Suprapubic skin (tissue), 4 donors: ENCODE results near the gene CENATAC. TPM values are rescaled to one million over a fixed set of nuclear protein-coding genes. Genes with fewer than 3 reads are reported as not detected.
"Not testable (repeated sequence)": the region's sequence is repeated elsewhere in the genome, so short reads cannot be mapped to it uniquely, and the experiment has no call there.

Source experiments
- DNase-seq, 2 donors: peaks; one replicate each; pipeline ENCODE4 v3.0.0-alpha.2; 2019; ENCODE audit warnings: low spot score in 2 of 2
- H3K27ac ChIP-seq: fragments of 200-600 bp; sonication (generic); one replicate; pipeline ENCODE4 v1.5.1; 2019
- H3K27me3 ChIP-seq: fragments of 200-600 bp; sonication (generic); one replicate; pipeline ENCODE4 v1.5.1; 2019
- H3K36me3 ChIP-seq: fragments of 200-600 bp; sonication (generic); one replicate; pipeline ENCODE4 v1.5.1; 2019
- H3K4me1 ChIP-seq: fragments of 200-600 bp; sonication (generic); one replicate; pipeline ENCODE4 v1.5.1; 2019
- H3K4me3 ChIP-seq: fragments of 200-600 bp; sonication (generic); one replicate; pipeline ENCODE4 v1.5.1; 2019; ENCODE audit warnings: mild to moderate bottlenecking
- H3K9me3 ChIP-seq: fragments of 200-600 bp; sonication (generic); one replicate; pipeline ENCODE4 v1.5.1; 2019
- EP300 ChIP-seq: sonication (generic); formaldehyde crosslinking; IDR thresholded peaks from one replicate; pipeline ENCODE4 v1.6.1; 2017; ENCODE audit warnings: antibody characterized with exemption
- POLR2A ChIP-seq, 2 donors: fragments of 450-650 bp; IDR thresholded peaks; one replicate each; pipeline ENCODE4 v1.6.1; 2017; ENCODE audit warnings: antibody characterized with exemption in 2 of 2, mild to moderate bottlenecking in 2 of 2, moderate library complexity in 2 of 2
- POLR2AphosphoS5 ChIP-seq, 3 donors: sonication (generic); formaldehyde crosslinking; IDR thresholded peaks; one replicate each; pipeline ENCODE4 v1.6.1; 2017; ENCODE audit warnings: antibody characterized with exemption in 3 of 3
- WGBS: methylation state at CpG from one replicate; pipeline ENCODE4 v1.1.5; 2018; 5-methylcytosine and 5-hydroxymethylcytosine counted together
- total RNA-seq, 4 donors: library from RNA; depleted of rRNA; stranded (reverse); fragments of >200 nt; gene quantifications; one replicate each; pipeline ENCODE4 v1.1.0, GENCODE V29; 2016
- TF ChIP-seq, protein P1 (sequence below), 2 donors: fragments of 200-600 bp in 1 of 2; fragments of 450-650 bp in 1 of 2; sonication (generic) in 1 of 2; IDR thresholded peaks; one replicate each; pipeline ENCODE4 v1.5.1; 2016 to 2019; ENCODE audit warnings: antibody characterized with exemption in 2 of 2, mild to moderate bottlenecking in 1 of 2, moderate library complexity in 1 of 2

The CENATAC gene
- total RNA-seq, 4 donors from 2014 or later = 26.0 to 136 (median 49.8) TPM

GRCh38 chr11:119029340-119030028, 31.5 kb downstream of the CENATAC start:
- TF ChIP-seq, protein P1, sequence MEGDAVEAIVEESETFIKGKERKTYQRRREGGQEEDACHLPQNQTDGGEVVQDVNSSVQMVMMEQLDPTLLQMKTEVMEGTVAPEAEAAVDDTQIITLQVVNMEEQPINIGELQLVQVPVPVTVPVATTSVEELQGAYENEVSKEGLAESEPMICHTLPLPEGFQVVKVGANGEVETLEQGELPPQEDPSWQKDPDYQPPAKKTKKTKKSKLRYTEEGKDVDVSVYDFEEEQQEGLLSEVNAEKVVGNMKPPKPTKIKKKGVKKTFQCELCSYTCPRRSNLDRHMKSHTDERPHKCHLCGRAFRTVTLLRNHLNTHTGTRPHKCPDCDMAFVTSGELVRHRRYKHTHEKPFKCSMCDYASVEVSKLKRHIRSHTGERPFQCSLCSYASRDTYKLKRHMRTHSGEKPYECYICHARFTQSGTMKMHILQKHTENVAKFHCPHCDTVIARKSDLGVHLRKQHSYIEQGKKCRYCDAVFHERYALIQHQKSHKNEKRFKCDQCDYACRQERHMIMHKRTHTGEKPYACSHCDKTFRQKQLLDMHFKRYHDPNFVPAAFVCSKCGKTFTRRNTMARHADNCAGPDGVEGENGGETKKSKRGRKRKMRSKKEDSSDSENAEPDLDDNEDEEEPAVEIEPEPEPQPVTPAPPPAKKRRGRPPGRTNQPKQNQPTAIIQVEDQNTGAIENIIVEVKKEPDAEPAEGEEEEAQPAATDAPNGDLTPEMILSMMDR (IDR thresholded peaks at IDR 0.05) = no peak
- no peak for TF ChIP-seq POLR2A (IDR thresholded peaks at IDR 0.05)
- no peak for TF ChIP-seq POLR2AphosphoS5 (IDR thresholded peaks at IDR 0.05)
- no peaks in the 10 kb centered on the region for H3K27me3 ChIP-seq
- H3K4me1 ChIP-seq = peaks cover 26% of the 10 kb centered on the region
- 40% methylated on average over 8 of the region's 10 CpGs for WGBS
- no peak for DNase-seq
- H3K27ac ChIP-seq = peak overlapping the region; percentile 92
- H3K9me3 ChIP-seq = no peaks in the 10 kb centered on the region
- peak overlapping the region; percentile 88 for H3K4me3 ChIP-seq
- H3K36me3 ChIP-seq = peaks cover 12% of the 10 kb centered on the region

GRCh38 chr11:119030029-119030328, 32.0 kb downstream of the CENATAC start:
- H3K36me3 ChIP-seq = peaks cover 7% of the 10 kb centered on the region
- TF ChIP-seq EP300 (no peak), POLR2AphosphoS5 (IDR thresholded peaks at IDR 0.05) (no peak), POLR2A (IDR thresholded peaks at IDR 0.05) (no peak)
- TF ChIP-seq, protein P1 (IDR thresholded peaks at IDR 0.05) = no peak
- no peak for DNase-seq
- H3K9me3 ChIP-seq = no peaks in the 10 kb centered on the region
- H3K27ac ChIP-seq = peak overlapping the region; percentile 92
- peaks cover 26% of the 10 kb centered on the region for H3K4me1 ChIP-seq
- no peaks in the 10 kb centered on the region for H3K27me3 ChIP-seq
- WGBS = 17% methylated on average over 5 of the region's 13 CpGs
- peak overlapping the region; percentile 88 for H3K4me3 ChIP-seq

- H3K9me3 ChIP-seq = no peaks in the 10 kb centered on the region
- H3K4me3 ChIP-seq = peak within 1 kb of the TSS; percentile 88
- under 1% methylated on average over 37 of the region's 67 CpGs for WGBS
- H3K27me3 ChIP-seq = no peaks in the 10 kb centered on the region
- TF ChIP-seq POLR2AphosphoS5 (IDR thresholded peaks at IDR 0.05) (no peak), POLR2A (IDR thresholded peaks at IDR 0.05) (no peak), EP300 (no peak)
- TF ChIP-seq, protein P1 (IDR thresholded peaks at IDR 0.05) = no peak
- DNase-seq = peak; percentile 97 to 99
- peaks cover 2% of the 10 kb centered on the region for H3K36me3 ChIP-seq
- peaks cover 26% of the 10 kb centered on the region for H3K4me1 ChIP-seq
- H3K27ac ChIP-seq = peak within 1 kb of the TSS; percentile 92
These were observed 32.5 kb downstream of the CENATAC start, which contains the start of gene SLC37A4 for GRCh38 chr11:119030329-119031047. Gene SLC37A4 (minus strand): TSS chr11:119030877.

- H3K36me3 ChIP-seq = no peaks in the 10 kb centered on the region
- no peaks in the 10 kb centered on the region for H3K9me3 ChIP-seq
- H3K4me1 ChIP-seq = peaks cover 26% of the 10 kb centered on the region
- 75% methylated on average over 9 of the region's 9 CpGs for WGBS
- no peak overlapping the region for H3K27ac ChIP-seq
- no peak overlapping the region for H3K4me3 ChIP-seq
- TF ChIP-seq POLR2AphosphoS5 (IDR thresholded peaks at IDR 0.05) (no peak), POLR2A (IDR thresholded peaks at IDR 0.05) (no peak), EP300 (no peak)
- TF ChIP-seq, protein P1 (IDR thresholded peaks at IDR 0.05) = no peak
- DNase-seq = no peak
- H3K27me3 ChIP-seq = no peaks in the 10 kb centered on the region
These were observed 34.0 kb downstream of the CENATAC start for GRCh38 chr11:119031912-119032280.

DNA sequence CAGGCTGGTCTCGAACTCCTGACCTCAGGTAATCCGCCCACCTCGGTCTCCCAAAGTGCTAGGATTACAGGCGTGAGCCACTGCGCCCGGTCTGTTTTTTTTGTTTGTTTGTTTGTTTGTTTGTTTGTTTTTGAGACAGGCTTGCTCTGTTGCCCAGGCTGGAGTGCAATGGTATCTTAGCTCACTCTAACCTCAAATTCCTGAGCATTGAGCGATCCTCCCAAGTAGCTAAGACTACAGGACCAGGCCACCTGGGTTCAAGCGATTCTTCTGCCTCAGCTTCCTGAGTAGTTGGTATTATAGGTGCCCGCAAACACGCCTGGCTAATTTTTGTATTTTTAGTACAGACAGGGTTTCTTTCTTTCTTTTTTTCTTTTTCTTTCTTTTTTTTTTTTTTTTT, 35.5 kb downstream of the CENATAC start:
- WGBS = 84% methylated on average over 10 of the region's 10 CpGs
- not testable (repeated sequence) for H3K4me3 ChIP-seq, DNase-seq, H3K36me3 ChIP-seq, H3K27me3 ChIP-seq, H3K27ac ChIP-seq, H3K9me3 ChIP-seq
- H3K4me1 ChIP-seq = peaks cover 22% of the 10 kb centered on the region
